NAMALWA (cell line): ENCODE results near the gene HSPA1B.
"Not testable (repeated sequence)": the region's sequence is repeated elsewhere in the genome, so short reads cannot be mapped to it uniquely, and the experiment has no call there.

Experiments
- DNase-seq: peaks from one replicate; pipeline ENCODE4 v3.0.0-alpha.2; 2015; ENCODE audit warnings: low spot score

The HSPA1B gene

DNA sequence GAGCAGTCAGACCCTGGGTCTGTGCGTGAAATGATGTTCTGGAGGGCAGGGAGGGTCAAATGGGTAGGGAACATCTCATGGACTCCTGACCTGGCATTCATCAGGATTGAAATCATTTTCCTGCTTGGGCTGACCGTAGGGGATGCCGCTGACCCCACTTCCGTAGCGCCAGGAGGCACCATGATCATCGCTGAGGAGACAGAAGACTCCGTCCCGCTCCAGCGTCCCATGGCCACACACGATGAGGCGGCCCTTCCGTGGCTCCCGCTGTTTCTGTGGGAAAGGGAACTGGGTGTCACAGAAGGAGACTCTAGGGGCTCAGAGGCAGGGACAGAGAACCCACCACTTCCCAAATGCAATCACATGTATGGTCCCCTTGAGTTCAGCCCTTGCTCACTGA is 32.8 kb downstream of the HSPA1B start:
- no peak for DNase-seq

DNA sequence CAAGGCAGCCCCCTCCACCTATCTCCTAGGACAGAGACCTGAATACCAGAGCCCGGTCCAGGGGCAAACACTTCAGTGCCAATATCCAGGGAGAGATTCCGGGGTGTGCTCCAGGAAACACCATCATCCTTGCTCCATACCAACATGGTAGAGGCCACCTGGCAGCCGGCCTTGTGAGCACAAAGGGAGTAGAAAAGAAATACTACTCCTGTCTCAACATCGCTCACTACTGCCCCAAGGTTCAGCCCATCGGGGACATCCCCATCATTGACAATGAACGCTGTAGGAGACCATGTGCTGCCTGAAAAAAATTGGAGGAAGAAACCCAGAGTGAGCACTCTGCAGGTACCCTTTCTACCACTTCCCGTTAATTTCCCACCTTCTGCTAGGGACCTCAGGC is 33.6 kb downstream of the HSPA1B start:
- DNase-seq = no peak

DNA sequence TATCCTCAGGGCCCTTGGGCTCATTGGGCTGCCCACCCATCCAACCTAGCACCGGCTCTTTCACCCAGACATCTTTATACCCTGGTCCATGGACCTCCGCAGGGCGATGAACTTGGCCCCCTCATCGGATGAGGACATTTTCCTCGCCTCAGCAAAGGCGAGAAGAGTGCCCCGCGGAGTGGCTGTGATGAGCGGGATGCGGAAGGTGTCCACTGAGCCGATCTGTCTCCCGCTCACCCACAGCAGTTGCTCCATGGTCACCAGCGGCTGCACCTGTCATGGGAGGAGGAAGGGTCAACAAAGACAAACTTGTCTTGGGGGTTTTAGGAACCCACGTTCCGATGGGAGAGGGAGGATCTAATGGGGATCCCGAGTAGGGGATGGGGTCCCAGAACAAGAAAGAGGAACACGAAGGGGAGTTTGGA is 34.4 kb downstream of the HSPA1B start:
- no peak for DNase-seq

DNA sequence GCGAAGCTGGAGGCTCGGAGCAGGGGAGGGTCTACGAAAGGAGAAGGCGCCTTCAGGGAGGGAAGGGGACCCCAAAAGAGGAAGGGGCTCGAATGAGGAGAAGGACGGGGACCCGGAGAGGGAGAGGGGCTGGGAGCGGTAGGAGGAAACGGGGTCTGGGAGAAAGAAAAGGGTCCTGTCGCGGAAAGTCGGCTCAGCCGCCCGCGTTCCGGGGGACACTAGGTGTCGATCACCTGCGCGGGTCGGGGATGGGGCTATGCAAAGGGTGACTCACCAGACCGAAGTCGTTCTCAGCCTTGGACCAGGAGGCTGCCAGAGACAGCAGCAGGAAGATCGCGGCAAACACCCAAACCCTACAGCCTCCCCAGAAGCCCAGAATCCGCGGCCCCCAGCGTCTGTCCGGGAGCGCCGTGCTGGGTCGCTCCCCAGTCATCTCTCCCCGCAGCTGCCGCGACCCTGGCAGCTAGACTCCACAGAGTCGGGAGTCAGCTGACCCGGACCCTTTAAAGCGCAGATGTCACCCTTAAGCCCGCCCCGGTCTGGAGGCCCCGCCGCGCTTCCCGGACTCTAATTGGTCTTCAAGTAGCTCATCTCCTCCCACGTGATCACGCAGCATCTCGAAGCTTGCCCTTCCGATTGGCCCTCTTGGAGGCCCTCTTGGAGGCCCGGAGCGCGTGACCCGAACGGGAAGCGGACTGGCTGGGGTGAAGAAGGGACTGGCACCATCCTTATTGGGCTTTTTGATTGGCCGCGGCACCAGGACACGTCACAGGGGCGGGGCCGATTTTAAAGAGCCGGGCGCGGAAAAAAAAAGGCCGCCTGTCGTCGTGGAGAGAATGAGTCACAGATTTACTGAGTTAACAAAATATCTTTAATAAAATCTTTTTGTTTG is 35.1 kb downstream of the HSPA1B start, which contains the start of gene NEU1:
Gene NEU1 (minus strand): TSS at position 478 of the 892 bp plus-strand sequence. CDS start 45 bp downstream, at position 433.
- DNase-seq = peak; percentile 100

DNA sequence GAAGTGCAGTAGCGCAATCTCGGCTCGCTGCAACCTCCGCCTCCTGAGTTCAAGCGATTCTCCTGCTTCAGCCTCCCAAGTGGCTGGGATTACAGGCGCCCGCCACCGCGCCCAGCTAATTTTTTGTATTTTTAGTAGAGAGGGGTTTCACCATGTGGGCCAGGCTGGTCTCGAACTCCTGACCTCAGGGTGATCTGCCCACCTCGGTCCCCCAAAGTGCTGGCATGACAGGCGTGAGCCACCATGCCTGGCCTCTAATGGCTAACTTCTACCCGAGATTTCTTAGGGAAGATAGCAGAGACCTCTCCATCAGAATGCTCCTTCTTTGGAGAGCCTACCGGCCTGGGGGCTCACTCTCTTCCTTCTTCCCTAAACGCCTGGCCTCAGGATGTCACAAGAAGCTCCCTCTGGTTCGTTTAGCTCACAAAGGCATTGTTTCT is 36.6 kb downstream of the HSPA1B start:
- not testable (repeated sequence) for DNase-seq

DNA sequence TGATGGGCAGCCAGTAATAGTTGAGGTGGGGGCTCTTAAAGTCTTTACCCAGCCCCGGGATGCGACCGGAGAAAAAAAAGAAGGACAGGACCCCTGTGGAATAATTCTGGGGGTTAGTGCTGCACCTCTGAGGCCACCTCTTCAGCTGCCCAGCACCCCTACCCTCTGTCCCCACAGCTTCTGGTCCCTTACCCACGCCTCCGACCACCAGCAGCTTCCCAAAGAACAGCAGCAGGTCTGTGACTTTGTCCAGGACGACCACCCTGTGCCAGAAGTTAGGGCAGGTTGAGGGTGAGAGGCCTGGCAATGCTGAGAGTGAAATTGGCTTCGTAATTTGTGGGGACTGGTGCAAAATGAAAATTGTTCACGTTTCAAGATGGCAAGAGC is 37.3 kb downstream of the HSPA1B start:
- DNase-seq = no peak

DNA sequence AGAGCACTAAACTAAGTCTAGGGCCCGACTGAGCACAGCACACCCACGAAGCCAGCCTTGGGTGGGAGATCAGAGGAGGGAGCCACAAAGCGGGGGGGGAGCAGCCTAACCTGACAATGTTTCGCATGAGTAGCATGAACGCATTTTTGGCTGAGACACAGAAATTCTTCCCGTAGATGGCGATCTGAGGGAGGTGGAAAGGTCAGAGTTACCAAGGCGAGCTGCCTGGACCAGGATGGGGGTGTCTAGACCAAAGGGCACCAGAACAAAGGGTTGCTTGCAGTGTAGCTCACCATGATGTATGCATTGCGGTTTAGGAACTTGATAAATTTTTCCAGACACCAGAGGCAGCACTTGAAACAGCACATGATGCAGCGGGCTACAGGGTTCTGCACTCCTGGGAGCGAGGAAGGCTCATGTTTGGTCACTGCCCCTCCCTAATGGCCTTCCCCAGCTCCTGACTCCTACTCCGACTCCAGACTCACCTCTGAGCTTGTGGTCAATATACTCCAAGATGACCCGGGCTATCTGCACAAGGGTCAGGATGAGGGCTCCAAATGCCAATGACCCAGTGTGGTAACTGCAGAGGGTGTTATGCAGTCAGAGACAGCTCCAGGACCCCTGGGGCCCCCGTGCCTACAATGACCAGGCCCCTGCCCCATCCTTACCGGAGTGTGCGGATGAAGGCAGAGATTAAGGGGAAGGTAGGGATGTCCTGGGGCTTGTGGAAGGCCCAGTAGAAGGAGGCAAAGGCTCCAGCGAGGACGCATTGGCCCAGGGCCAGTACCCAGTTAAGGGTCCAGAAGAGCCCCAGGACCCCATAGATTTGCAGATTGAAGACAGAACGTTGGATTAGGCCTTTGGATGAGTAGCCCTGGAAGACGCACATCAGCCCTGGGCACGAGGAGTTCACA is 37.9 kb downstream of the HSPA1B start:
- no peak for DNase-seq

DNA sequence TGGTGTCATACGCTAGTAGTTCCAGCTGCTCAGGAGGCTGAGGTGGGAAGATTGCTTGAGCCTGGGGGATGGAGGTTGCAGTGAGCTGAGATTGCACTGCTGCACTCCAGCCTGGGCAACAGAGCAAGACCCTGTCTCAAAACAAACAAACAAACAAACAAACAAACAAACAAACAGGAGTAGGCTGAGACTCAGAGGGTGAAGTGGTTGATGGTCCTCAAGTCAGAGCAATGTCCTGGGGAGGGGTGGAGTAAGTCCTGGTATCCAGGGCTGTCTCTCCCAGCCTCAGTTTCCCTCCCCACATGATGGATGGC is 41.1 kb downstream of the HSPA1B start:
- DNase-seq = not testable (repeated sequence)

DNA sequence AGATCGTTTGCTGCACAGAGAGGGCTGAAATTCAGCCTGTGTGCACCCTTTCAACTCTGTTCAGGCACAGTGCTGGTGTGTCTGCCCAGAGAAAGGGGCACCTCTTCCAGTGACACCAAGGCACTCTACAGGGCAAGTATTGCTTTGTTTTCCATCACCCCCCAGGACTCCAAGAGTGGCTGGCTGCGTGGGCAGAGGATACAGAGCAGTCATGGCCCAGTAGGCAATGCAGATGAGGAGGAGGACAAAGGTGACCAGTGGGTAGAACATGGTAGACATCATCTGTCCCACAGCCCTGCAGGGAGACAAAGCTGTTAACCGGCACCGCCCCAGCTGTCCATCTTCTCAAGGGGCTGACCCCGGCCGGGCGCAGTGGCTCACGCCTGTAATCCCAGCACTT is 41.8 kb downstream of the HSPA1B start:
- no peak for DNase-seq

DNA sequence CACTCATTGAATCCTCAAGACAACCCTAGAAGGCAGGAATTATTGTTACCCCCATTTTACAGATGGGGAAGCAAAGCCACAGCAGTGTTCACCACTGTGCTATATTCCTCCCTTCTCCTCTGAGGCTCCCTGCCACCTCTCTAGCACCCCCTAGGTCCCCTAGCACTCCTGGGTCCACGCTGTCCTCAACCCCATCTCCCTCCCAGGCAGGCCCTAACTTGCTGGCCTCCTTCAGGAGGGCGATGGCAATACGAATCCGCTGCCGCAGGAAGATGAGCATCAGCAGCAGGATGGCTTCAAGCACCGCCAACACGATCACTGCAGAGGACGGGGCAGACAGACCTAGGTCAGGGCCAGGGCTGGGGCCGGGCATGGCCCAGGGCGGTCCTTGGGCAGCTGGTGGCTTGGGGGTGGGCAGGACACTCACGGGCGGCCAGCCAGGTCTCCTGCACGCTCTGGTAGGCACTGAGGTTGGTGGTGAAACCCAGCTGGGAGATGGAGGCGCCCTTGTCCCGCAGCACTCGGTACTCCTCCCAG is 42.9 kb downstream of the HSPA1B start:
- no peak for DNase-seq

DNA sequence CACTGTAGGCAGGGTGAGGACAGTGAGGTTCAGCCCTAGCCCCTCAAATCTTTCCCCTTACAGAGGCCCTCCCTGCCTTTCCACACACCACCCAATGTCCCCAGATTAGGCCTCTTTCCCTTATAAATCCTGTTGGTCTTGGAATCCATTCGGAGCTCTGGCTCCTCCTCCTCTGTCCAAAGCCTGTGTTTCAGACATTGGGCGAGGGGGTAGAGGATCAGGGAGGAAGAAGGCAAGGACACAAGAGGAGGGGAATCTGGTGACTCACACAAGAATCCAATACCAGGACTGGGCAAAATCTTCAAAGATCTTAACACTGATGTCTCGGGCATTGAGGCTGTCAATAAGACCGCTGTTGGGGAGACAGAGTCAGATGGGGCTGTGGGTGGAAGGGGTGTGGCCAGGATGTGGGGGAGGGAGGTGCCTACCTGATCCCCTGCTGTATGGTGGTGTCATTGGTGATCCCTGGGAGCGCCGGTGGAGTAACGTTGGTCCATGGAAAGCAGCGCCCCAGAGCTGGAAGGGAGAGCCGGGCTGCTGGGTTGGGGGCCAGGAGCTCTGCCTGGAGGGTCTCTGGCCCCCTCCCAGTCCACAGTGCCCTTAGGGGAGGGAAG is 43.6 kb downstream of the HSPA1B start:
- no peak for DNase-seq

DNA sequence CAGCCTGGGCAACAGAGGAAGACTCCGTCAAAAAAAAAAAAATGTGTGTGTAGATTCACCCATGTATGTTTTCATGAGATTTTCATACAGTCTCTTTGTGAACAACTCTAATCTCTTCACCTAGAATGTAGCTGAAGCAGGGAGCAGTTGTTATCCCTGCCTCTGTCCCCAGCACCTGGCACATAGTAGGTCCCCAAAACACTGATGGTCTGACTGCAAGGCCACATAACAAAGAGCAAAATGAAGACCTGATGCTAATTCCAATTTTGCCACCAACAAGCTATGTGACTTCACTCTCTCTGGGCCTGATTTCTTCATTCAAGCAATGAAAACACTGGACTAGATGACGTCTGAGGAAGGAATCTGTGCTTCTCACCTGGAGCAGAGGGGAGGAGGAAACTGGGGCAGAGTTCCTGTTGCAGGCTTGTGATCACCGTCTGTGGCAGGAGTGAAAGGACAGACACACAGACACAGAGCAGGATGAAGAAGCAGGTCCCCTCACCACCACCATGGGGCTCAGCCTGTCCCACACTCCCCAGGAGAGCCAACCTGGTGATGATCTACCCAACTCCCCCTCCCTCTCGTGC is 46.6 kb downstream of the HSPA1B start:
- no peak for DNase-seq

DNA sequence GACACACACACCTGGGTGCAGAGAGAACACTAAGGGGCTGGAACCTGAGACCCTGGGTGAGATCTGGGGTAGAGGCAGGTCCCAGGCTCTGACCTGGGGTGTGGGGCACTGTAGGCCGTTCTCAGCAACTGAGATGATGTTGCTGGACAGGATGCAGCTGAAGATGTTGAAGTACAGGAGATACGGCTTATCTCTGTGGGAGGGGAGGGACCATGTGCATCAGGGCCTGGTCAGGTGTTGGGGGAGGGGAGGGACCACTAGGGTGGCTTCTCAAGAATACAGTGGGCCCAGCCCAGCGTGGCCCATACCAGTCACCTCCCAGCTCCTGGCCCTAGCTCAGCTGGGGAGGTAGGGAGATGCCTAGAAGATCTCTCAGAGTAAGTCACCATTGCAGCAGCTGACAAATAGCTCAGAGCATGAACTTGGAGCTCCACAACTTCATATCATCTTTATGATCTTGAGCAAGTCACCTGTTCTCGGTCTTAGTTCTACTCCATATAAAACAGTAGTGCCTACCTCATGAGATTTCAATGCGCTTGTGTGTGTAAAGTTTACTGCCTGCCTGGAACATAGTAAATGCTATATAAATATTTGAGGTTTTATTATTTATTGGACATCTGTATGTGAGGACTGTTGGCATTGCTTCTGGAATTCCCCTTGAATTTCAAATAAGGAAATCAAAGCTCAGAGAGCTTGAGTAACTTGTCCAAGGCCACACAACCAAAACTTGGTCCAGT is 47.5 kb downstream of the HSPA1B start:
- DNase-seq = no peak

DNA sequence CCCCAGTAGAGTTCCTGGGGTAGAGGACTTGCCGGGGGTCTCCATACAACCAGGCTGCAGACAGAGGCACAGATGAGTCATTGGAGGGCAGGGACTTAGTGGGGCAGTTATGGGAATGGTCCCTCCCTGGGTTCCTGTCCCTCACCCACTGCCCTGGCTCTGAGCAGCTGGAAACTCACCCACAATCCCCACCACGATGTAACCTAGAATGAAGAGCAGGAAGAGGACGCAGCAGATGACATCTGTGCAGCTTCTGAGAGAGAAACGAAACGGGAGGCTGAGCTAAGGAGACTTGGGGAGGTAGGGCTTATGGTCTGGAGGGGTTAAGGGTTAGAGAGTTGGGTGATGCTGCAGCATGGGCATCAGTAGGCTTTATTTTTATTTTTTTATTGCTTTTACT is 48.3 kb downstream of the HSPA1B start:
- DNase-seq = no peak

DNA sequence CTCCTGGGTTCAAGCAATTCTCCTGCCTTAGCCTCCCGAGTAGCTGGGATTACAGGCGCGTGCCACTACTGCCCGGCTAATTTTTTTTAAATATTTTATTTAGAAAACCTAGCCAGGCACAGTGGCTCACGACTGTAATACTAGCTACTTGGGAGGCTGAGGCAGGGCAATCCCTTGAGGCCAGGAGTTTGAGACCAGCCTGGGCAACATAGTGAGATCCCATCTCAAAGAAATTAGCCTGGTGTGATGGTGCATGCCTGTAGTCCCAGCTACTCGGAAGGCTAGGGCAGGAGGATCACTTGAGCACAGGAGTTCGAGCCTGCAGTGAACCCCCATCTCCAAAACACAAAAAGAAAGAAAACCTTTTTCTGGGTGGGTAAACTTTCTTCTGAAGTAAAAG is 48.8 kb downstream of the HSPA1B start:
- no peak for DNase-seq

DNA sequence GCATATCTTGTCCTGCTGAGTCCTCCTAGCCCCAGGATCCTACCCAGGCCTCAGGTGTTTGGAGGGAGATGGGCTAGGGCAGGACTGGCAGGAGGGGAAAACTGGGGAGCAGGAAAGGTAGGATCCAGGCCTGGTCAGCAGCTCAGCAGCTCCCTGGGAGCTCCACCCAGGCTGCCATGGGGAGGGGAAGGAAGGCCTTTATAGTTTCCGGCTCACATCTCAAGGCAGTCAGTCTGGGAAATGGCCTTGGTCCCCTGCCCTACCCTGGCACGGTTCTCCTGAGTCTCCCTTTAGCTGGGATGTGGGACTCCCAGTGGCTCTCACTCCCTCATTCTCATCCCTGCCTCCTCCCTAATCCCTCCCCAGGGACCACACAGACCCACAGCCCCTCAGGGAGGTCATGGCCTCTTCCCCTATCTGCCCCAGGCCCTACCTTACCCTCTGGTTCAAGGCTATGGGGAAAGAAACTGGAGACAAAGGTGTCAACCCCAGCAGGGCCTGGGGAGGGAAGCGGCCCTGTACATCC is 49.6 kb downstream of the HSPA1B start:
- no peak for DNase-seq

DNA sequence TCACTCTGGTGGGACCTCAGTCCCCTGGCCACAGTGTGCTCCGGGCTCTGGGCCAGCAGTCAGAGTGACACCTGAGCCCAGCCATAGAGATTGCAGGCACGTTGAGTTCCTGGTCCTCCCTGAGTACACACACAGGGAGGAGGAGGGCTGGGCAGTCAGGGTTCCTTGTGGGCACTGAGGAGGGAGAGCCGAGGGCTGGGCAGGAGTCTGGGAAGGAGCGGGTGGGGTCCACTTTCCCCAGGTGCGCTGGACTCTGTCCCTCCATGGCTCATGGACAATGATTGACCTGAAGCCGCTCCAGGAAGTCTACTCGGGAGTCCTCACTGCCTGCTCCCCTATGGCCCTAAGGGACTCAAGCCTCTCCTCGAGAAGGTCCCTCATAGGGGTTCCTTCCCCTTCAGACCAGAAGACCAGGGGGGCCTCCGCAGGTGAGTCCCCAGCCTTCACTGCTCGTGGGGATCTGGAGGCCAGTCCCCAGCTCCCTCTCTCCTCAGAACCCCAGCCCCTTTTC is 50.2 kb downstream of the HSPA1B start:
- DNase-seq = no peak

DNA sequence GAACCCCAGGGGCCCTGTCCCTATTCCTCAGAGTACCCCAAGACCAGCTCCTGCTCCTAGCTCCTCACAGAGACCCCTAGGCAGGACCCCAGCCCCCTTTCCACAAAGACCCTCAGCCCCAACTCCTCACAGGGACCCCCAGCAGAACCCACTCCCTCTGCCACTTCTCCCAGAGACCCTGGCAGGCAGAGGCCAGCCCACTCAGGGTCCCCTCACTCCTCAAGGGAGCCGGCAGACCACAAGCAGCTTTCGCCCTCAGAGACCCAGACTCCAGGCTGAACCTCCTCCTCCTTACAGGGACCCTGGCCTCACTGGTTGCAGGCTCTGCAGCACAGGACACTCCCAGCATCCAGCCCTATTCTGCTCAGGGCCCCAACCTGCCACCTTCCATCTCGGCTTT is 50.7 kb downstream of the HSPA1B start:
- no peak for DNase-seq

DNA sequence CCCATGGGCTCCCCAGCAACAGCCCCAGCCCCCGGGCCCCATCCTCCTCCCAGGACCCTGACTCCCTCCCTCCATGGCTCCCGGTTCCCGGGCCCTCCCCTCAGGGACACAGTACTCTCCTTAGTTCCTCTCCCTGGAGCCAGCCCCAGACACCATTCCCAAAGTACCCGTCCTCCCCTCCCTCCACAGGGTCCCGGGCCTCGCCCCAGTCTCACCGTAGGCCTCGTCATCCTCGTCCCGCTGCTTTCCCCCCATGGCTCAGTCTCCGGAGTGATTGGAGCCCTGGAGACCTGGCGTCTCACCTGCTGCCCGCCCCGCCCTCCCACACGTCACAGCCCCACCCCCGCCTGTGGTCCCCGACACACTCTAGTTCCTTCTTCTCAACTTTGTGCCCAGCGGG is 51.2 kb downstream of the HSPA1B start, which contains the start of gene SLC44A4:
Gene SLC44A4 (minus strand): TSS at position 272 of the 400 bp plus-strand sequence. CDS start 17 bp downstream, at position 255.
- DNase-seq = no peak

DNA sequence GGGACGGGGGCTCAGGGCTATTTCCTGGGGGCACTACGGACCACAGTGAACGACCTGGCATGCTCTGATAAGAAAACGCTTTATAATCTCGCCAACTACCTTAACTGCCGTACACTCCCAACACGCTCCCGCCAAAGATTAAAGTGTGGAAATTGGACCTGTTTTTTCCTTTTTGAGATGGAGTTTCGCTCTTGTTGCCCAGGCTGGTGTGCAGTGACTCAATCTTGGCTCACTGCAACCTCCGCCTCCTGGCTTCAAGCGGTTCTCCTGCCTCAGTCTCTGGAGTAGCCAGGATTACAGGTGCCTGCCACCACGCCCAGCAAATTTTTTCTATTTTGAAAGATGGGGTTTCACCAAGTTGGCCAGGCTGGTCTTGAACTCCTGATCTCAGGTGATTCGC is 51.6 kb downstream of the HSPA1B start:
- DNase-seq = no peak
